Colonic mucosa (tissue), 4 donors: ENCODE measurements around the gene TBC1D8. TPM values are rescaled to one million over a fixed set of nuclear protein-coding genes. Genes with fewer than 3 reads are reported as not detected.

Experiments
- DNase-seq: peaks from one replicate; pipeline ENCODE4 v3.0.0-alpha.2; 2020
- H3K27ac ChIP-seq: fragments of 200-600 bp; one replicate; pipeline ENCODE4 v1.8.0; 2021
- H3K27me3 ChIP-seq: fragments of 200-600 bp; one replicate; pipeline ENCODE4 v1.8.0; 2021
- H3K36me3 ChIP-seq: fragments of 200-600 bp; one replicate; pipeline ENCODE4 v1.8.0; 2021
- H3K4me1 ChIP-seq: fragments of 200-600 bp; one replicate; pipeline ENCODE4 v1.8.0; 2021; ENCODE audit warnings: mild to moderate bottlenecking
- H3K4me3 ChIP-seq: fragments of 200-600 bp; one replicate; pipeline ENCODE4 v1.8.0; 2021
- H3K9ac ChIP-seq, 2 donors: one replicate each; pipeline ENCODE4 v1.7.0; 2013; ENCODE audit warnings: control low read depth in 2 of 2, low read depth in 2 of 2, low read length in 2 of 2
- H3K9me3 ChIP-seq: fragments of 200-600 bp; one replicate; pipeline ENCODE4 v1.8.0; 2021
- intact Hi-C: fragments of 100-400 bp; cut with DNase I; formaldehyde crosslinking; loops from one replicate; pipeline ENCODE4 v1.14.1; 2022
- total RNA-seq, 2 donors: library from RNA; stranded (reverse); fragmentation: NEBNext Ultra II Directional in 1 of 2; extraction: Animal tissue kit (Norgen Biotek cat#: 25700) in 1 of 2; gene quantifications; one replicate each; pipeline ENCODE4 v1.2.1, GENCODE V29; 2021
- TF ChIP-seq, protein P1 (sequence below): fragments of 200-600 bp; IDR thresholded peaks from one replicate; pipeline ENCODE4 v1.8.0; 2022; ENCODE audit warnings: antibody characterized with exemption, mild to moderate bottlenecking
- donor health status: healthy.
- donor health status: DM: no; HTN: no; CAD: no.
- donor health status: DM: no; HTN: no; CAD: no.

TBC1D8 gene
- total RNA-seq, 2 donors from 2014 or later = 10.3 to 11.8 TPM

DNA sequence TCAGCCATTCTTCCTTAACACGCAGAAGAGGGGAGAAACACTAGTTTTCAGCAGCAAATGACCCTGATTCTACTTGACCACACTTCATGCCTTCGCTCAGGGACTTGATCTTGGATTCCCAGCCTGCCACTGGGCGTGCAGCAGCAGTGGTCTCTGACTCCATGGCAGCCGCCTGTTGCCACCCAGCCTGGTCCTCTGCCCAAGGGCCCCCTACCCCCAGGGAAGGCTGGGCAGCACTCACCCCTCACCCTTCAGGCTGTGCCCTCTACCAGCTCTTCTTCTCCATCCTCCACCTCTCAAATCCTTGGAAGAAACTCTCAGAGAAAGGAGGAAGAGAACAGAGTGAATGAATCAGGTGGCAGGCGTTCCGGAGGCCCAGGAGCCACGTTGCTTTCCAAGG, 181.2 kb downstream of the TBC1D8 start:
- Histone ChIP-seq H3K9me3 (no peaks in the 10 kb centered on the region), H3K27me3 (no peaks in the 10 kb centered on the region), H3K4me1 (no peaks in the 10 kb centered on the region), H3K27ac (no peak overlapping the region), H3K9ac (no peak overlapping the region), H3K4me3 (no peak overlapping the region), H3K36me3 (no peaks in the 10 kb centered on the region)
- DNase-seq = no peak
- intact Hi-C loops = no loop called here
- TF ChIP-seq, protein P1, sequence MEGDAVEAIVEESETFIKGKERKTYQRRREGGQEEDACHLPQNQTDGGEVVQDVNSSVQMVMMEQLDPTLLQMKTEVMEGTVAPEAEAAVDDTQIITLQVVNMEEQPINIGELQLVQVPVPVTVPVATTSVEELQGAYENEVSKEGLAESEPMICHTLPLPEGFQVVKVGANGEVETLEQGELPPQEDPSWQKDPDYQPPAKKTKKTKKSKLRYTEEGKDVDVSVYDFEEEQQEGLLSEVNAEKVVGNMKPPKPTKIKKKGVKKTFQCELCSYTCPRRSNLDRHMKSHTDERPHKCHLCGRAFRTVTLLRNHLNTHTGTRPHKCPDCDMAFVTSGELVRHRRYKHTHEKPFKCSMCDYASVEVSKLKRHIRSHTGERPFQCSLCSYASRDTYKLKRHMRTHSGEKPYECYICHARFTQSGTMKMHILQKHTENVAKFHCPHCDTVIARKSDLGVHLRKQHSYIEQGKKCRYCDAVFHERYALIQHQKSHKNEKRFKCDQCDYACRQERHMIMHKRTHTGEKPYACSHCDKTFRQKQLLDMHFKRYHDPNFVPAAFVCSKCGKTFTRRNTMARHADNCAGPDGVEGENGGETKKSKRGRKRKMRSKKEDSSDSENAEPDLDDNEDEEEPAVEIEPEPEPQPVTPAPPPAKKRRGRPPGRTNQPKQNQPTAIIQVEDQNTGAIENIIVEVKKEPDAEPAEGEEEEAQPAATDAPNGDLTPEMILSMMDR = no peak

DNA sequence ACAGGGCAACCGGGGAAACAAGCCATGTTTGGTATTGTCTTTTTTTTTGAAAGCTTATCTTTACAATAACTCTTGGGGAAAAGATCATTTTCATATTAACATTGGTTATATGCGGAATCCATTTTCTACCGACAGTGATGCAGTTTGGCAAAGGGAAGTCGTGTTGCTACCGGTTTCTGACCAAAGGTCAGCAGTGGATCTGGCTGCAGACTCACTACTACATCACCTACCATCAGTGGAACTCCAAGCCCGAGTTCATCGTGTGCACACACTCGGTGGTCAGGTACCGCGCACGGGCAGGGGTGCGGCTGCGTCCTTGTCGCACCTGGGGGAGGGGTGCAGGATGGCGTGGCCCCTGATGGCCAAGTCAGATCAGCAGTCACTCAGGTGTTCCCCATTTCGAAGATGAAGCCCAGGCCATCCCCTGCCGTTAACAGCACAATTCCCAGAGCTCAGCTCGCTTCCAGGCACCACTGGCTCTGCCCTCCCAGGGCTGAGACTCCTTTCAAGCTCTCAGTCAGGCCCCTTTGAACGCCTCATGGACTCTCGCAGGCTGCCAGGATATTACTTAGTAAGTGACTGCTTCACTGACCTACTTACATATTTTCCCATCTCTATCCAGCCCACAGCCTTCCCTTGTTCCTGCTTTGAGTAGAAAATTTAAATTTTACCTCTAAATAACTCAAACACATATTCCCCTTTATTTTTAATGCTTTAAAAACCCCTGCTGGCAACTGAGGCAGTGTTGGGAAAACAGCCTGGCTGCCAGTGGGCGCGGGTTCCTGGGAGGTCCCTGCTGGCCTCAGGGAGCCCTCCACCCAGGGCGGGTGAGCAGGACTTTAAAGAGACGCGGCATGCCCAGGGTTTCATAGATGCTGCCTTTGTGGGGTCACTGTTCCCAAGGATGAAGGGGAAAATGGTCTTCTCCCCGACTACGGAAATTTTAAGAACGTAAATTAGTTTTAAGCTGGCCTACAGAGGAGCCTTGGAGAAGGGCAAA, 182.7 kb downstream of the TBC1D8 start:
- no peak for DNase-seq
- TF ChIP-seq, protein P1 = no peak
- Histone ChIP-seq H3K27ac (no peak overlapping the region), H3K27me3 (no peaks in the 10 kb centered on the region), H3K9me3 (no peaks in the 10 kb centered on the region), H3K4me3 (no peak overlapping the region), H3K9ac (no peak overlapping the region), H3K4me1 (no peaks in the 10 kb centered on the region), H3K36me3 (no peaks in the 10 kb centered on the region)
- intact Hi-C loops = no loop called here

DNA sequence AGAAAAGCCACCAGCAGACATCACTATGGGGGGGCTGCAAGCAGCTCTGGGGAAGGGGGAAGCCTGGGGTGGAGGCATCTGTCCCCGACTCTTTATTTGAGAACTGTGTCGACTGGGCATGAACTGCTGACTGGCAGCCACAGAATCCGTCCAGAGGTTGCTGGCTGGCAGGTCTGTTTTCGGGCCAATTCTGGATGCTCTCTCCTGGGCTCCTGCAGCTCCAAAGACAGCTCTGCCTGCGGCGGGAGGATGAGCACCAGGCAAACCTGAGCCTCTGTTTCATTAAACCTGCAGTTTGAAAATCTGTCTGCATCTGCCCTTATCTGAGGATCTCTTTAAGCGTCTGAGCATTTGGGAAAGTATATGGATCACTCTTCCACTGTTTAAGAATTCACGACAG, 183.5 kb downstream of the TBC1D8 start:
- H3K4me1 ChIP-seq = no peaks in the 10 kb centered on the region
- H3K4me3 ChIP-seq = no peak overlapping the region
- intact Hi-C loops = no loop called here
- H3K27ac ChIP-seq = no peak overlapping the region
- H3K36me3 ChIP-seq = no peaks in the 10 kb centered on the region
- no peak for DNase-seq
- TF ChIP-seq, protein P1 = no peak
- H3K9ac ChIP-seq = no peak overlapping the region
- no peaks in the 10 kb centered on the region for H3K9me3 ChIP-seq
- H3K27me3 ChIP-seq = no peaks in the 10 kb centered on the region

DNA sequence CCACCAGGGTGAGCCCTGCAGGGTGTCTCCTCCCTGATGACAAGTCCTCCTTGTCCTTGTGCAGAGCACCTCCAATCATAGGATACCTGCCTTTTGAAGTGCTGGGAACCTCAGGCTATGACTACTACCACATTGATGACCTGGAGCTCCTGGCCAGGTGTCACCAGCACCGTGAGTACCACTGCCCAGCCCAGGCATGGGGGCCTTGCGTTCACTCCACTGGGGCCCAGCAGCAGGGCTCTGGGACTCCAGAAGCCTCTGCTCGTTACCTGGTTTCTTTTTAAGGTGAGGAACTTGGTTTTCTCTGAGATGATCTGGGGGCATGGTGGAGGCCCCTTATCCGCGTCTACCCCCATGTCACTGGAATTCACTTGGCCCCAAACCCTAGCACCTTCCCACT, 185.6 kb downstream of the TBC1D8 start:
- Histone ChIP-seq H3K27ac (no peak overlapping the region), H3K9ac (no peak overlapping the region), H3K4me3 (no peak overlapping the region), H3K27me3 (no peaks in the 10 kb centered on the region), H3K36me3 (no peaks in the 10 kb centered on the region), H3K9me3 (no peaks in the 10 kb centered on the region), H3K4me1 (no peaks in the 10 kb centered on the region)
- intact Hi-C loops = no loop called here
- TF ChIP-seq, protein P1 = no peak
- no peak for DNase-seq

DNA sequence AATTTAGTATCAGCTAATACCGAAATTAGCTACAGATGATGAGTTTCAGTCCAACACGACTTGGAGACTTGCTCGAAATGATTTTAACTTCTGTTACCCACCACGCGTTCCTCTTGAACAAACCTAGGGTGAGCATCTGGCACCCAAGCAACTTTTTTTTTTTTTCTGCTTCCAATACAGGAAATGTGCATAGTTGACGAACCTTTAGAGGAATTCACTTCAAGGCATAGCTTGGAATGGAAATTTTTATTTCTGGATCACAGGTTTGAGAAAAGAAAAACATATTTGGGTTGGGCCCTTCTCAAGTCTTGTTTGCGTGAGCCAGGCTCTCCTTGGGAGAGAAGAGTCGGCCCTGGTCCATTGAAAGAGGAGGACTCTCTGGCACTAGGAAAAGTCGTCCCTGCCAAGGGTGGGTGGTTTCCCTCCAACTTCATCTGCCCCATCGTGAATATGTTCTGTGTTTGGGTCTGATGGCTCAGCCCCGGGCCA, 186.5 kb downstream of the TBC1D8 start:
- no peaks in the 10 kb centered on the region for H3K27me3 ChIP-seq
- no peaks in the 10 kb centered on the region for H3K4me1 ChIP-seq
- intact Hi-C loops = no loop called here
- no peaks in the 10 kb centered on the region for H3K9me3 ChIP-seq
- no peak overlapping the region for H3K9ac ChIP-seq
- H3K4me3 ChIP-seq = no peak overlapping the region
- TF ChIP-seq, protein P1 = no peak
- H3K36me3 ChIP-seq = no peaks in the 10 kb centered on the region
- no peak overlapping the region for H3K27ac ChIP-seq
- no peak for DNase-seq
